ENCODE results near the gene BACE2.

- TF ChIP-seq FOXM1 (IDR thresholded peaks at IDR 0.05; ENCODE audit: borderline replicate concordance) = no peak
- no peak for TF ChIP-seq SP1 (IDR thresholded peaks at IDR 0.05)
- TF ChIP-seq NFRKB (IDR thresholded peaks at IDR 0.05) = no peak
- TF ChIP-seq, protein P1, sequence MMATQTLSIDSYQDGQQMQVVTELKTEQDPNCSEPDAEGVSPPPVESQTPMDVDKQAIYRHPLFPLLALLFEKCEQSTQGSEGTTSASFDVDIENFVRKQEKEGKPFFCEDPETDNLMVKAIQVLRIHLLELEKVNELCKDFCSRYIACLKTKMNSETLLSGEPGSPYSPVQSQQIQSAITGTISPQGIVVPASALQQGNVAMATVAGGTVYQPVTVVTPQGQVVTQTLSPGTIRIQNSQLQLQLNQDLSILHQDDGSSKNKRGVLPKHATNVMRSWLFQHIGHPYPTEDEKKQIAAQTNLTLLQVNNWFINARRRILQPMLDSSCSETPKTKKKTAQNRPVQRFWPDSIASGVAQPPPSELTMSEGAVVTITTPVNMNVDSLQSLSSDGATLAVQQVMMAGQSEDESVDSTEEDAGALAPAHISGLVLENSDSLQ (IDR thresholded peaks at IDR 0.05) = no peak
- no peak for TF ChIP-seq ELF4 (IDR thresholded peaks at IDR 0.05)
- TF ChIP-seq FOXK2 (IDR thresholded peaks at IDR 0.05) = no peak
- TF ChIP-seq CTBP1 (IDR thresholded peaks at IDR 0.05; ENCODE audit: borderline replicate concordance) = no peak
Measured at GRCh38 chr21:41235201-41235600, 67.2 kb downstream of the BACE2 start.
